IgD-negative memory B cell (primary cell): ENCODE measurements around the gene OR9G4. TPM values are rescaled to one million over a fixed set of nuclear protein-coding genes. Genes with fewer than 3 reads are reported as not detected.

ENCODE experiments used
- H3K27ac Mint-ChIP-seq, 3 donors: one replicate each; pipeline ENCODE4 v1.8.0; 2020 to 2022; ENCODE audit warnings: mild to moderate bottlenecking in 3 of 3, mixed read lengths in 3 of 3, moderate library complexity in 1 of 3
- H3K27me3 Mint-ChIP-seq: one replicate; pipeline ENCODE4 v1.8.0; 2021; ENCODE audit warnings: mixed read lengths
- H3K36me3 Mint-ChIP-seq: one replicate; pipeline ENCODE4 v1.8.0; 2020; ENCODE audit warnings: mild to moderate bottlenecking, mixed read lengths
- H3K4me1 Mint-ChIP-seq, 3 donors: one replicate each; pipeline ENCODE4 v1.8.0; 2020 to 2022; ENCODE audit warnings: mixed read lengths in 3 of 3, mild to moderate bottlenecking in 1 of 3
- H3K4me3 Mint-ChIP-seq, 4 donors: one replicate each; pipeline ENCODE4 v1.8.0; 2020 to 2022; ENCODE audit warnings: mild to moderate bottlenecking in 4 of 4, mixed read lengths in 4 of 4, moderate library complexity in 3 of 4
- H3K9me3 Mint-ChIP-seq, 3 donors: one replicate each; pipeline ENCODE4 v1.8.0; 2020 to 2021; ENCODE audit warnings: mixed read lengths in 3 of 3, mild to moderate bottlenecking in 1 of 3
- polyA plus RNA-seq: library from polyadenylated mRNA; unstranded; fragments of 300-500 nt; fragmentation: Illumina TruSeq; gene quantifications from one replicate; pipeline ENCODE4 v1.2.3, GENCODE V29; 2021

Gene OR9G4
- polyA plus RNA-seq, 1 donor from 2014 or later: not detected

- H3K27me3 Mint-ChIP-seq: no peaks in the 10 kb centered on the region
- H3K27ac Mint-ChIP-seq: no peak overlapping the region
- no peak overlapping the region for H3K4me3 Mint-ChIP-seq
- H3K9me3 Mint-ChIP-seq: peaks cover 2 to 20% (median 9%) of the 10 kb centered on the region in 3 donors
- H3K4me1 Mint-ChIP-seq: no peaks in the 10 kb centered on the region
- H3K36me3 Mint-ChIP-seq: no peaks in the 10 kb centered on the region
Observed at GRCh38 chr11:56700242-56700913, 48.1 kb downstream of the OR9G4 start.

DNA sequence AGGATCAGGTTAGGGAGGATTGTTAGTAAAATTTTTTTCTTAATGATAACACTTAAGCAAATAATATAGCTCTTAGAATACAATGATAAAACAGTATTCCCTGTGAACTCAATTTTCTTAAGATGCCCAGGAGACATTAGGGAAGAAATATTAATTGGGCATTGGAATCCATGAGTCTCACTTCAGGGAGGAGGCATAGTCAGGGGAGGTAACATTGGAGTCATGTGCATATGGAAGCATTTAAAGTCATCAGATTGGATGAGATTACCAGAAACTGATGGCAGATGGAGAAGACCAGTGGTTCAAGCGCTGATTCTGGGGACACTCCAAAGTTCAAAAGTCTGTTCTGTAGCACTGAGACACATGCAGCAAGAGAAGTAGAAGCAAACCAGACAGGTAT is 49.7 kb downstream of the OR9G4 start, which contains the start of gene OR9G1:
Gene OR9G1, plus strand, starts transcription at position 301 of the 400 bp plus-strand sequence. CDS start 1,293 bp downstream, outside the sequence.
- Mint-ChIP-seq H3K36me3 (no peaks in the 10 kb centered on the region), H3K27ac (no peak within 1 kb of the TSS), H3K27me3 (no peaks in the 10 kb centered on the region), H3K4me1 (no peaks in the 10 kb centered on the region), H3K4me3 (no peak within 1 kb of the TSS), H3K9me3 (peaks cover 2 to 23% (median 9%) of the 10 kb centered on the region in 3 donors)

GRCh38 chr11:56693428-56693827 is 55.1 kb downstream of the OR9G4 start:
- peaks cover 0 to 11% (median 1%) of the 10 kb centered on the region in 3 donors for H3K9me3 Mint-ChIP-seq
- H3K27ac Mint-ChIP-seq: no peak overlapping the region
- H3K4me3 Mint-ChIP-seq: no peak overlapping the region
- no peaks in the 10 kb centered on the region for H3K27me3 Mint-ChIP-seq
- H3K36me3 Mint-ChIP-seq: peaks cover 1% of the 10 kb centered on the region
- H3K4me1 Mint-ChIP-seq: no peaks in the 10 kb centered on the region

Other genes starting within 250 kb of the OR9G4 start
- gene OR5M11, start 205.4 kb downstream of the OR9G4 start, polyA plus RNA-seq: not detected
- gene OR5M10, start 171.0 kb downstream of the OR9G4 start, polyA plus RNA-seq: not detected
- gene OR5M1, start 133.8 kb downstream of the OR9G4 start, polyA plus RNA-seq: not detected
- gene OR5AP2, start 106.3 kb downstream of the OR9G4 start, polyA plus RNA-seq: not detected
- not detected for gene OR5AR1, start 85.0 kb downstream of the OR9G4 start, polyA plus RNA-seq
- gene OR9G1, start 49.6 kb downstream of the OR9G4 start, polyA plus RNA-seq: not detected
- not detected for gene OR5AK2, start 240.2 kb upstream of the OR9G4 start, polyA plus RNA-seq